ENCODE measurements around the gene NEDD8.

NEDD8 gene

DNA sequence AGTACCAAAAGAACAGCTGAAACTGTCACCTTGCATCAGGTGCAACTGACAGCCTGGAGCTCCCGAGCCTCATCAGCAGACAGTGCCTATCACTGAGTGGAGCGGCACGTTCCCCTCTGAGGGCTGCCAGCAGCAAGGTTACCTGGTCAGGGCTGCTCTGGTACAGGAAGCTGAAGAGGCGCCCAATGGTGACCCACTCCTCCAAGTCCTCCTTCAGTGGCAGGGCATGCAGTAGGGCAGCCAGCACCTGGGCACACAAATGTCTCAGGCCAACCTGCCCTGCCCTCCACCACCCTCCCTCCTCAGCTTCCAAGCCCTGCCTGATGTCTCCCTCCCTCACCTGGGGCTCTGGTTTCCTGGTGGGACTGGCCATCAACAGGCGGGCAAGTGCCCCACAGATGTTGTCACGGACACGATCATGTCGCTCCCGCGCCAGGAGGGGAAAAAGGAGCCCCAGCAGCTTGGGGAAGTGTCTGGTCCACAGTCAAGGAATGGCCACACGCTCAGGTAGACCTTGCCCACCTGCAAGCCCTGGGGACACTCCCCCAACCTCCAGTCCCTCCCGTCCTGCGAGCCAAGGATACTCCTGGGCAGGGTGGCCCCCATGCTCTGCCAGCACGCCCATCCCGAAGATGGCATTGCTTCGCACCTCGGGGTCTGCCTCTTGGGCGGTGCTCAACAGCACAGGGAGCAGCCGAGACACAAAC, 50.6 kb downstream of the NEDD8 start:
- TF ChIP-seq CTCF (IDR thresholded peaks at IDR 0.05) = no peak

DNA sequence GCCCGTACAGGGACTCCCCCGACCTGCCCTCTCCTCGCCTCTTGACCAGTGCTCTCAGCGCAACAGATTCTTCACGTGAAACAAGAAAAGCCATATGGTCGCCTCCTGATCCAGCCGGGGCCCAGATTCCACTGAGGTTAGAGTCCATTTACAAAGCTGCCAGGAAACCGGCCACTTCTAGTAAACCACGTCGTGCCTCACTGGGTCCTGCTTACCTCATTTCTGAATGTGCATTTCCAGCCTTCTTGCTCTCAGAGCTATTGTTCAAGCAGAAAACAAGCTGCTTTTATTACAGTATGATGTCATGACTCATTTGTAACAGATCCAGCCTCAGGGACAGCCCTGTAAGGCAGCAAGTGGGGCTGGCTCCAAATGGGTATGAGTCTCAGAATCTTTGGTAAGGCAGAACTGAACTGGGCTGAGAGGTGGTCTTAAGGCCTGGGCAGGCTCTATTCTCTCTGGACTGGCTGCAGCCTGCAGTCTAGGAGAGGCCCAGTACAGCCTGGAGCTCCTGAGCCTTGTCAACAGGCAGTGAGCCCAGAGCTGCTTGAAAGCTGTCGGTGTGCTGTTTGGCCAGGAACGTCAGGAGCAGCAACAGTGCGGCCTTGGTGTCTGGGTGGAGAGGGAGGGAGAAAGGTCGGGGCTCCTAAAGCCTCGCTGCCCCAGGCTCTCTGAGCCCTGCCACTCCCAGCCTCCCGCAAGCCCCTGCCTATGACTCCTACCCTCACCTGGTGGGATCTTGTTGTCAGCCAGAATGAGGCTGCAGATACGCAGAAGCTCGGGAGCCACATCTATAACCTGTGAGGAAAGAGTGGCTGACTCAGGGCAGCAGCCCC, 52.0 kb downstream of the NEDD8 start:
- no peak for TF ChIP-seq CTCF (IDR thresholded peaks at IDR 0.05)

DNA sequence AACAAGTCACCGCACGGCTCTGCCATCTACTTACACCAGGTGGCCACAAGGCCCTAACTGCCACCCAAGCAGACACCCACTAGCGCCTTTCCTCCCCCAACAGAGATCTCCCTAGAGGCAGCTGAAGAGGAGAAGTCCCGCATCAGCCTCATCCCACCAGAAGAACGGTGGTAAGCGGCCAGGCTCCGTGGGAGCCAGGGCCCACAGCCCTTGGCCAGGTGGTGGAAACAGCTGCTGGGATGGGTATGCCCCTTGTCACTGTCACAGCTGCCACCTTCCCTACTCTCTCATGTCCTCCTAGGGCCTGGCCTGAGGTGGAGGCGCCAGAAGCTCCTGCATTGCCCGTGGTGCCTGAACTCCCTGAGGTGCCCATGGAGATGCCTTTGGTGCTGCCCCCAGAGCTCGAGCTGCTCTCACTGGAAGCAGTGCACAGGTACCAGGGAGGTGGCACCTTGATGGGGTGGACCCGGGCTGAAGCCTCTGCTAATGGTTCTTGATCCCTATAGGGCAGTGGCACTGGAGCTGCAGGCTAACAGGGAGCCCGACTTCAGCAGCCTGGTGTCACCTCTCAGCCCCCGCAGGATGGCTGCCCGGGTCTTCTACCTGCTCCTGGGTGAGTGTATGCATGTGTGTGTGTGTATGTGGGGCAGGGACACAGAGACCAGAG, 52.7 kb downstream of the NEDD8 start:
- no peak for TF ChIP-seq CTCF (IDR thresholded peaks at IDR 0.05)

DNA sequence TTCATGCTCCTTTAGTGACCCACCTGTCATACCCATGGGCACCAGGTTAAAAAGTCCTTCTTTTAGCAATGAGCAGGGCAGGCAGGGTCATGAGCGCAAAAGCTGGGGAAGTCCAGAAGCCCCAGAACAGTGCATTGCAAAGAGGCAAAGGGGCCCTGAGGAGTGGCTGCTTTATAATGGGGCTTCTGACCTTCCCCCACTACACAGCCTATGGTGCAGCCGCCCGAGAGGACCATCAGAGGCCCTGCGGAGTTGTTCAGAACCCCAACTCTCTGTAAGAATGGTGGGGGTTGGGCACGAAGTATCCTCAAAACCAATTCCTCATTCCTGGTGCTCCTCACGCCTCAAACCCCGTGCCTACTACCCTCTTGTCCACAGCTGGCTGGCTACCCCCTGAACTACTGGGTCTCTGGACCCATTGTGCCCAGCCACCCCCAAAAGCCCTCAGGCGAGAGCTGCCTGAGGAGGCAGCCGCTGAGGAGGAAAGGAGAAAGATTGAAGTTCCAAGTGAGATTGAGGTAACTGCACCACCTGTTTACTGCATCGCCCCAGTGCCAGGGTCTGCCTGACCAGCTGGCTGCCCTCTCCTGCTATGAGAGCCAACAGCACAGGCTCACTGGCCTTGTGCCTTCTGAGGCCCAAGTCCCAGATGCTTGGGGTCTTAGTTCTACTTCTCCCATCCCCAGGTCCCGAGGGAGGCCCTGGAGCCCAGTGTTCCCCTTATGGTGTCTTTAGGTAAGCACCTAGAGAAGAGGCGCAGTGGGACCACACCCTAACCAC, 53.6 kb downstream of the NEDD8 start:
- TF ChIP-seq CTCF (IDR thresholded peaks at IDR 0.05) = no peak

DNA sequence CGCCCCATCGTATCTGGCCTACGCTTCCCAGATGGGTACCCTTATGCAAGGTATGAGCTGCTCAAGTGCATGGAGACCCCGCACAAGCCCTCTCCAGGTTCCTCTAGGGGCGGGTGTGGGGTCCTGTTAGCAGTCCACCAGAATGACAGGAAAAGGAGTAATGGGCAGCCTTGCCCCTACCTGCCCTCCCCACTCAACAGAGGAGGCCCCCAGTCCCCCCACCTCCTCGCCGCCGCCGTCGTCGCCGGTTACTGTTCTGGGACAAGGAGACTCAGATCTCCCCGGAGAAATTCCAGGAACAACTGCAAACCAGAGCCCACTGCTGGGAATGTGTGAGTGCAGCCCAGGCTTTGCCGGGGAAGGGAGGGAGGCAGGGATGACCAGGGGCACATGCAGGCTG, 54.3 kb downstream of the NEDD8 start:
- TF ChIP-seq CTCF (IDR thresholded peaks at IDR 0.05) = no peak

DNA sequence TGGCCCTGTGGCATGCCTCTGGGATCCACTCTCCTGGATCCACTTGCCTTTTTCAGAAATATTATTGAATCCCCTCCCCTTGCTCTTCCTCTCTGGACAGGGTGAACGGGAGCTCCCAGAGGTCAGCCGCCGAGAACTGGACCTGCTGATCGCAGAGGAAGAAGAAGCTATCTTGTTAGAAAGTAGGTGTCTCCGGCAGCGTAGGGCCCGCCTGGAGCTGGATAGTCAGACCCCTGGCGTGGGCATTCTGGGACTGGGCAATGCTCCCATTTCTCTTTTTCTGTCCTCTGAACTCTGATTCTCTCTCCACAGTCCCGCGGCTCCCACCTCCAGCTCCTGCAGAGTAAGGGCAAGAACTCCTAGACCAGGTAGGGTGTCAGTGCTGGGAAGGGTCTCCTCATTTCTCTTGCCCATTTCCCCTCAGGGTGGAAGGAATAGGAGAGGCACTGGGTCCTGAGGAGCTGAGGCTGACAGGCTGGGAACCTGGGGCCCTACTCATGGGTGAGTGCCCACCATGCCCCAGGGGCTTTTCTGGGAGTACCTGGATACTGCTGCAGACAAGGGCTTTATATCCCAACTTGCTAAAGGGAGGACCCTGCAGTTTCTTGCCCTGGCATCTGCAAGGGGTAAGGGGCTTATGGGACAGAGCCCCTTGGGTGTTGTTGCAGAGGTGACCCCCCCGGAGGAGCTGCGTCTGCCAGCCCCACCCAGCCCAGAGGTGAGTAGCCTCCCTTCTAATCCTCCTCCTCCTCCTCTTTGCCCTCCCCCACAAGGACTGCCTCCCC, 54.9 kb downstream of the NEDD8 start:
- TF ChIP-seq CTCF (IDR thresholded peaks at IDR 0.05) = no peak

Measured in LNCAP (cell line).